Stimulated activated naive CD4-positive, alpha-beta T cell treated with Interleukin-2 at 50 U/mL for 16 hours (primary cell): Measurements from ENCODE around the gene NRF1.

Experiments used
- DNase-seq: peaks from one replicate; lab custom pipeline; 2025; lab: John Stamatoyannopoulos, UW

NRF1 gene

GRCh38 chr7:129771201-129771927 lies 159.8 kb downstream of the NRF1 start:
- DNase-seq = no peak

GRCh38 chr7:129771928-129772479 lies 160.5 kb downstream of the NRF1 start:
- no peak for DNase-seq

GRCh38 chr7:129772646-129773280 lies 161.2 kb downstream of the NRF1 start:
- no peak for DNase-seq

GRCh38 chr7:129773328-129773731 lies 161.8 kb downstream of the NRF1 start:
- DNase-seq = no peak

- no peak for DNase-seq
Observed at GRCh38 chr7:129773871-129774270, 162.4 kb downstream of the NRF1 start.

- DNase-seq = no peak
Observed at GRCh38 chr7:129774359-129774758, 162.8 kb downstream of the NRF1 start.

- no peak for DNase-seq
Observed at GRCh38 chr7:129774871-129775694, 163.6 kb downstream of the NRF1 start.

GRCh38 chr7:129775695-129776361 lies 164.3 kb downstream of the NRF1 start:
- no peak for DNase-seq

GRCh38 chr7:129776362-129776722 lies 164.8 kb downstream of the NRF1 start:
- no peak for DNase-seq

- DNase-seq = no peak
Observed at GRCh38 chr7:129777195-129777844, 165.8 kb downstream of the NRF1 start.

GRCh38 chr7:129777993-129778769 lies 166.7 kb downstream of the NRF1 start:
- DNase-seq = no peak

GRCh38 chr7:129778770-129779601 lies 167.5 kb downstream of the NRF1 start:
- peak; percentile 11 for DNase-seq

- no peak for DNase-seq
Observed at GRCh38 chr7:129779602-129780256, 168.2 kb downstream of the NRF1 start.

GRCh38 chr7:129780257-129780973 lies 168.9 kb downstream of the NRF1 start:
- DNase-seq = peak; percentile 81

- DNase-seq = peak; percentile 11
Observed at GRCh38 chr7:129780974-129781927, 169.7 kb downstream of the NRF1 start.

- DNase-seq = no peak
Observed at GRCh38 chr7:129781928-129782817, 170.7 kb downstream of the NRF1 start.
